Mesenteric fat pad (tissue), 1 donor: Measurements from ENCODE around the gene MMP8. TPM values are rescaled to one million over a fixed set of nuclear protein-coding genes. Genes with fewer than 3 reads are reported as not detected.

Experiments
- DNase-seq: peaks from one replicate; pipeline ENCODE4 v3.0.0-alpha.2; 2020; ENCODE audit warnings: low spot score
- total RNA-seq: library from RNA; stranded (reverse); fragmentation: NEBNext Ultra II Directional; extraction: Animal tissue kit (Norgen Biotek cat#: 25700); gene quantifications from one replicate; pipeline ENCODE4 v1.2.1, GENCODE V29; 2021
- donor health status: DM: yes; HTN: yes; CAD: no.

MMP8 gene
- total RNA-seq, 1 donor from 2014 or later, result 2.6 TPM

- no peak for DNase-seq
Observed at GRCh38 chr11:102722821-102723220, 1.9 kb downstream of the MMP8 start.

GRCh38 chr11:102719620-102720277, 5.0 kb downstream of the MMP8 start:
- no peak for DNase-seq

GRCh38 chr11:102717280-102717679, 7.5 kb downstream of the MMP8 start:
- DNase-seq, result no peak

GRCh38 chr11:102716527-102716926, 8.2 kb downstream of the MMP8 start:
- no peak for DNase-seq

GRCh38 chr11:102712137-102712536, 12.6 kb downstream of the MMP8 start:
- no peak for DNase-seq

GRCh38 chr11:102709201-102709945, 15.4 kb downstream of the MMP8 start:
- DNase-seq, result no peak

GRCh38 chr11:102708654-102709053, 16.1 kb downstream of the MMP8 start:
- DNase-seq, result no peak

GRCh38 chr11:102705626-102706025, 19.1 kb downstream of the MMP8 start, which contains the start of gene MMP27:
Gene MMP27, minus strand, starts transcription at chr11:102705769. Its CDS starts 55 bp downstream, at chr11:102705714.
- no peak for DNase-seq

GRCh38 chr11:102704841-102705240, 19.9 kb downstream of the MMP8 start:
- no peak for DNase-seq

- DNase-seq, result no peak
Observed at GRCh38 chr11:102703826-102704493, 20.8 kb downstream of the MMP8 start.

- no peak for DNase-seq
Observed at GRCh38 chr11:102695201-102695600, 29.6 kb downstream of the MMP8 start.

- no peak for DNase-seq
Observed at GRCh38 chr11:102685754-102686153, 39.0 kb downstream of the MMP8 start.

GRCh38 chr11:102685338-102685737, 39.4 kb downstream of the MMP8 start:
- DNase-seq, result no peak

GRCh38 chr11:102683277-102683676, 41.5 kb downstream of the MMP8 start:
- no peak for DNase-seq

GRCh38 chr11:102680945-102681344, 43.8 kb downstream of the MMP8 start:
- no peak for DNase-seq

- no peak for DNase-seq
Observed at GRCh38 chr11:102678022-102678421, 46.7 kb downstream of the MMP8 start.

- DNase-seq, result no peak
Observed at GRCh38 chr11:102676084-102676483, 48.7 kb downstream of the MMP8 start.

- no peak for DNase-seq
Observed at GRCh38 chr11:102669664-102670063, 55.1 kb downstream of the MMP8 start.

GRCh38 chr11:102666331-102666957, 58.3 kb downstream of the MMP8 start:
- no peak for DNase-seq

- DNase-seq, result no peak
Observed at GRCh38 chr11:102664001-102664752, 60.6 kb downstream of the MMP8 start.

- no peak for DNase-seq
Observed at GRCh38 chr11:102662607-102663006, 62.1 kb downstream of the MMP8 start.
